Stimulated activated CD8-positive, alpha-beta memory T cell treated with anti-CD3 and anti-CD28 coated beads, Interleukin-15, amount 100 ng/mL, for 48 hours (primary cell): ENCODE data around the gene SLC22A8.
"Not testable (repeated sequence)": the region's sequence is repeated elsewhere in the genome, so short reads cannot be mapped to it uniquely, and the experiment has no call there.

ENCODE experiments used
- DNase-seq, 2 donors: peaks; one replicate each; pipeline ENCODE4 v3.0.0-alpha.2; 2020; ENCODE audit warnings: low read depth in 2 of 2

The SLC22A8 gene

GRCh38 chr11:63015521-63016215 lies at the start of gene SLC22A8:
SLC22A8 (minus strand) TSS chr11:63015841; CDS start chr11:63014958, 883 bp downstream.
- no peak for DNase-seq

- DNase-seq, result not testable (repeated sequence)
These were observed 30.6 kb upstream of the SLC22A8 start for GRCh38 chr11:63046203-63046602.

GRCh38 chr11:63042596-63042995 lies 27.0 kb upstream of the SLC22A8 start:
- no peak for DNase-seq

GRCh38 chr11:63032457-63032856 lies 16.8 kb upstream of the SLC22A8 start:
- DNase-seq, result no peak

GRCh38 chr11:63023841-63024648 lies 8.4 kb upstream of the SLC22A8 start:
- peak; percentile 61 to 65 for DNase-seq

- DNase-seq, result no peak
These were observed 7.7 kb upstream of the SLC22A8 start for GRCh38 chr11:63023222-63023814.

- DNase-seq, result no peak
These were observed 6.8 kb upstream of the SLC22A8 start for GRCh38 chr11:63022441-63022840.

- DNase-seq, result peak; percentile 9 to 16
These were observed 5.1 kb upstream of the SLC22A8 start for GRCh38 chr11:63020671-63021291.

GRCh38 chr11:63019506-63019905 lies 3.9 kb upstream of the SLC22A8 start:
- no peak for DNase-seq

GRCh38 chr11:63017306-63017974 lies 1.8 kb upstream of the SLC22A8 start:
- DNase-seq, result no peak

- DNase-seq, result no peak
These were observed 1.1 kb downstream of the SLC22A8 start for GRCh38 chr11:63014408-63015055.

GRCh38 chr11:63012839-63013238 lies 2.8 kb downstream of the SLC22A8 start:
- DNase-seq, result no peak

GRCh38 chr11:63012430-63012829 lies 3.2 kb downstream of the SLC22A8 start:
- DNase-seq, result no peak

GRCh38 chr11:63010934-63011439 lies 4.7 kb downstream of the SLC22A8 start:
- DNase-seq, result no peak

GRCh38 chr11:63007920-63008319 lies 7.7 kb downstream of the SLC22A8 start:
- DNase-seq, result no peak

GRCh38 chr11:63001456-63001855 lies 14.2 kb downstream of the SLC22A8 start:
- no peak for DNase-seq

GRCh38 chr11:62999649-63000048 lies 16.0 kb downstream of the SLC22A8 start:
- DNase-seq, result no peak

GRCh38 chr11:62999156-62999555 lies 16.5 kb downstream of the SLC22A8 start:
- DNase-seq, result no peak

- DNase-seq, result no peak
These were observed 19.4 kb downstream of the SLC22A8 start for GRCh38 chr11:62996271-62996670.

- no peak for DNase-seq
These were observed 20.9 kb downstream of the SLC22A8 start for GRCh38 chr11:62994775-62995174.

GRCh38 chr11:62988276-62988675 lies 27.4 kb downstream of the SLC22A8 start:
- DNase-seq, result no peak
